Effector memory CD4-positive, alpha-beta T cell (primary cell): ENCODE data around the gene CFAP58.

Source experiments
- DNase-seq, 3 donors: peaks; one replicate each; pipeline ENCODE4 v3.0.0-alpha.2; 2020
- H3K27ac ChIP-seq: 2 replicates; pipeline ENCODE4 v1.7.0; 2013; ENCODE audit warnings: mild to moderate bottlenecking, low read length, moderate library complexity; ENCODE audit not compliant: insufficient read depth, poor library complexity, severe bottlenecking
- H3K27me3 ChIP-seq: replicated peaks from 2 replicates; pipeline ENCODE4 v1.7.0; 2013; ENCODE audit warnings: mild to moderate bottlenecking, low read length; ENCODE audit not compliant: insufficient read depth, control insufficient read depth, poor library complexity, severe bottlenecking
- H3K36me3 ChIP-seq: 2 replicates; pipeline ENCODE4 v1.7.0; 2013; ENCODE audit warnings: mild to moderate bottlenecking, low read length, moderate library complexity; ENCODE audit not compliant: control insufficient read depth, insufficient read depth
- H3K4me1 ChIP-seq: 2 replicates; pipeline ENCODE4 v1.7.0; 2013; ENCODE audit warnings: low read length, mild to moderate bottlenecking; ENCODE audit not compliant: control insufficient read depth, insufficient read depth, poor library complexity, severe bottlenecking
- H3K4me3 ChIP-seq: 2 replicates; pipeline ENCODE4 v1.7.0; 2013; ENCODE audit warnings: low read length, low read depth, mild to moderate bottlenecking; ENCODE audit not compliant: insufficient read depth, poor library complexity, severe bottlenecking
- H3K9me3 ChIP-seq: 2 replicates; pipeline ENCODE4 v1.7.0; 2013; ENCODE audit warnings: mild to moderate bottlenecking, low read length, moderate library complexity; ENCODE audit not compliant: control insufficient read depth

Gene CFAP58

GRCh38 chr10:104430360-104430759, 76.7 kb downstream of the CFAP58 start:
- Histone ChIP-seq H3K4me1 (no peaks in the 10 kb centered on the region), H3K9me3 (no peaks in the 10 kb centered on the region), H3K4me3 (no peak overlapping the region), H3K27me3 (no peaks in the 10 kb centered on the region), H3K27ac (no peak overlapping the region), H3K36me3 (no peaks in the 10 kb centered on the region)
- DNase-seq, result no peak

GRCh38 chr10:104433669-104434068, 80.0 kb downstream of the CFAP58 start:
- Histone ChIP-seq H3K4me3 (no peak overlapping the region), H3K4me1 (no peaks in the 10 kb centered on the region), H3K36me3 (no peaks in the 10 kb centered on the region), H3K27ac (no peak overlapping the region), H3K27me3 (no peaks in the 10 kb centered on the region), H3K9me3 (no peaks in the 10 kb centered on the region)
- no peak for DNase-seq

GRCh38 chr10:104434601-104435000, 81.0 kb downstream of the CFAP58 start:
- Histone ChIP-seq H3K27me3 (no peaks in the 10 kb centered on the region), H3K27ac (no peak overlapping the region), H3K9me3 (no peaks in the 10 kb centered on the region), H3K36me3 (no peaks in the 10 kb centered on the region), H3K4me3 (no peak overlapping the region), H3K4me1 (no peaks in the 10 kb centered on the region)
- DNase-seq, result no peak

DNA sequence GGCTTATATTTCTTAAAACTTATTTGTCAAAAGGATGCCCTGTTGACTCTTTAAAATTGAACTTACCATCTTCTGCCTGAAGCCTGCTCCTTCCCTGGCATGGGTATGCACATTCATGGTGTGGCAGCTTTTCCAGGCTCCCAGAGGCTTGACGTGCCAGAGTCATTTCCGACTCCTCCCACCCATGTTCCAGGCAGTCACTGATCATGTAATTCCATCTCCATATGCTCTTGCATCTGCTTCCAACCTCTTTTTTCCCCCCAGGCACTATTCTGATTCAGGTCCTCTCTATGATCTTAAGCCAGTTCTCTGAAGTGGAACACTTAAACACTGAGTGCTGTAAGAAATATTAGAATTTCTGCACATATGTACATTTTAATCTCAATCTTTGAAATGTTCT, 82.2 kb downstream of the CFAP58 start:
- no peaks in the 10 kb centered on the region for H3K9me3 ChIP-seq
- DNase-seq, result no peak

GRCh38 chr10:104437226-104437625, 83.6 kb downstream of the CFAP58 start:
- DNase-seq, result no peak
- H3K4me1 ChIP-seq, result no peaks in the 10 kb centered on the region
- no peak overlapping the region for H3K4me3 ChIP-seq
- no peak overlapping the region for H3K27ac ChIP-seq
- no peaks in the 10 kb centered on the region for H3K27me3 ChIP-seq
- no peaks in the 10 kb centered on the region for H3K36me3 ChIP-seq
- no peaks in the 10 kb centered on the region for H3K9me3 ChIP-seq

More for the DNA sequence above, 82.2 kb downstream of the CFAP58 start:
- Histone ChIP-seq H3K36me3 (no peaks in the 10 kb centered on the region), H3K4me3 (no peak overlapping the region), H3K27ac (no peak overlapping the region), H3K27me3 (no peaks in the 10 kb centered on the region), H3K4me1 (no peaks in the 10 kb centered on the region)

- no peak for DNase-seq
- H3K36me3 ChIP-seq, result no peaks in the 10 kb centered on the region
- H3K4me1 ChIP-seq, result no peaks in the 10 kb centered on the region
- no peaks in the 10 kb centered on the region for H3K9me3 ChIP-seq
- H3K4me3 ChIP-seq, result no peak overlapping the region
- H3K27me3 ChIP-seq, result no peaks in the 10 kb centered on the region
- no peak overlapping the region for H3K27ac ChIP-seq
These were observed 86.6 kb downstream of the CFAP58 start for GRCh38 chr10:104440221-104440620.

DNA sequence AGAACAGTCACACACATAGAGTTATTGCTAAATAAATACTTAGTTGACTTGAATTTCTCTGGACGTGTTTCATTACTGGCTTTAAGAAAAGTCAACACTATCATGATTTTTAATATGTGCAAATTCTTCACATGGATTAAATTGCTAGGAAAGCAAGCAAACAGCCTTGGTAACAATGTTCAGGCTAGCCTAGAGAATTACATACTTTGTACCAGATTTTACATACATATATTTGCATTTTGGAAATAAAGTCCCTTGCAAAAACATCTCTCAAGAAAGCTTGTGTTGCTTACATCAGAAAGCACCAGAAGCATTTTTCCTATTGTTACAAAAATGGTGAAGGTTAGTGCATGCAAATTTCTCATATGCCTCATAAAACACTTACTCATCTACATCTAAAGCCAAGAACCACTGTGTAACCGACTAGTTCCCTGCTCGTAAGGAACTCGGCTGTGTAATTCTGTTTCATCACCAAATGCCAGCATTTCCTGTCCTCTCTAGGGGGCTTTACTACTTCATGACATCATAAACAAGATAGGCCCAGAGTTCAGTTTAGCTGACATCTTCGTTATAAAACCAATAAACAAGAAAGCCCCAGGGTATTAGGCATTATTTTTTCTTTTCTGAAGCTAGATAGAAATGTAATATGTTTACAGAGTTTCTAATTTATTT, 87.8 kb downstream of the CFAP58 start:
- DNase-seq, result no peak
- H3K36me3 ChIP-seq, result no peaks in the 10 kb centered on the region
- H3K9me3 ChIP-seq, result no peaks in the 10 kb centered on the region
- no peak overlapping the region for H3K27ac ChIP-seq
- no peaks in the 10 kb centered on the region for H3K27me3 ChIP-seq
- H3K4me1 ChIP-seq, result no peaks in the 10 kb centered on the region
- no peak overlapping the region for H3K4me3 ChIP-seq

DNA sequence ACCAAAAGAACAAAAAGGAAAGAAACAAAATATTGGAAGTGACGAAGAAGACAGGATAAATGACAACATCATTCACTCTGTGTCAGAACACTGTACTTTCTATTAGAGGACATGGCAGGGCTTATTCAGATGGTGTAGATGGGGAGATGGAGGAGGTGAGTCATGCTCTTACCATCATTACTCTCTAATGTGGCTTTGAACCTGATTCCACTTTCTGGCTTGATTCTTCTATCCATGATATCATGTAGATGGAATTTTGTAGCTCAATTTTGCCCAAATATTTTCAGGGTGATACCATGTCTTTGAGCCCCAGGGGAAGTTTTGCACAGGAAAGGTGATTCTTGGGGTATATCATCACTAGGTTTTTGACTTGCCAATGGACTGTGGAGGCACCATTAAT, 91.7 kb downstream of the CFAP58 start:
- no peaks in the 10 kb centered on the region for H3K36me3 ChIP-seq
- DNase-seq, result no peak
- H3K4me1 ChIP-seq, result no peaks in the 10 kb centered on the region

GRCh38 chr10:104446151-104446550, 92.5 kb downstream of the CFAP58 start:
- Histone ChIP-seq H3K9me3 (no peaks in the 10 kb centered on the region), H3K4me1 (no peaks in the 10 kb centered on the region), H3K36me3 (no peaks in the 10 kb centered on the region), H3K27ac (no peak overlapping the region), H3K4me3 (no peak overlapping the region), H3K27me3 (peaks cover 3% of the 10 kb centered on the region)
- no peak for DNase-seq

More for the DNA sequence above, 91.7 kb downstream of the CFAP58 start:
- H3K9me3 ChIP-seq, result no peaks in the 10 kb centered on the region
- no peak overlapping the region for H3K4me3 ChIP-seq
- H3K27ac ChIP-seq, result no peak overlapping the region
- H3K27me3 ChIP-seq, result peaks cover 3% of the 10 kb centered on the region

DNA sequence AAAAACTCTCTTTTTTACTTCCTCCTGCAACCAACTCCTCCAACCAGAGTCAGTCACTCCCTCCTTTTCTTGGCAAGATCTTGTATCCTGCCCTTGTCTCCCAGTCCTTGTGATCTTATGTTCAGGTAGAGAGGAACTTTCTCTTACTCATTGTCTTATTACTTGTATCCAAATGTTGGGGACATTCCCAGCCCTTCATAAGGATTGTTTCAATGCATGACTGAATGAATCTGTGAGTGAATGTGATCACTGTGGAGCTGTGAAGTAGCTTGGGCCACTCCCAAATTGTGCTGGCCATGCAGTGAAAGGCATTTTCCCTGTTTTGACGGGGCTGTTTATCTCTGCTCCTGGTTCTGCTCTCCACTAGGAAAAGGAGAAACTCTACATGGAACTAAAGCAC, 93.7 kb downstream of the CFAP58 start:
- no peak for DNase-seq
- Histone ChIP-seq H3K4me1 (no peaks in the 10 kb centered on the region), H3K36me3 (no peaks in the 10 kb centered on the region), H3K27me3 (peaks cover 3% of the 10 kb centered on the region), H3K27ac (no peak overlapping the region), H3K4me3 (no peak overlapping the region), H3K9me3 (no peaks in the 10 kb centered on the region)
